Eye (tissue), 1 donor: ENCODE results near the gene KCTD12.

ENCODE experiments used
- DNase-seq: peaks from one replicate; pipeline ENCODE4 v3.0.0-alpha.2; 2015

The KCTD12 gene

GRCh38 chr13:76886005-76886291 lies 257 bp downstream of the KCTD12 start:
- DNase-seq, result no peak

- DNase-seq, result peak; percentile 87
These were observed 801 bp downstream of the KCTD12 start for GRCh38 chr13:76885203-76886004.

- no peak for DNase-seq
These were observed 1.4 kb downstream of the KCTD12 start for GRCh38 chr13:76884907-76885202.

GRCh38 chr13:76884186-76884906 lies 1.9 kb downstream of the KCTD12 start:
- DNase-seq, result peak; percentile 75

DNA sequence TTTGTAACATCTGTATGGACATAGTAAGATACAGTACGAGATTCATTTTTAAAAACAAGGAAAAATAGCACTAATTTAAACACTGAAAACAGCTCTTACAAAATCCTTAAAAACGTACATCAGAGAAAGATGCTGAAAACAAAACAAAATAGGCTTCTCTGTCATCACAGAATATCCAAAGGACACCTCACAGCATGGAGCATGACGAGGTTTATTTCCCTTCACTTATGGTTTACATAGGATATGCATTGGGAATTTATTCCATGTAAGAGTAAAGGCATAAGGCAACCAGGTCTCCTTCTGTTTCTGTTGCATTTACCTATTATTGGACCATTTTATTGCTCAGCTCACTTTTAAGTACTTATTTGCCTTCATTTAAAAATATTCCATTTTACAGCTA lies 3.0 kb downstream of the KCTD12 start:
- DNase-seq, result no peak

GRCh38 chr13:76882431-76882830 lies 3.8 kb downstream of the KCTD12 start:
- DNase-seq, result no peak

- no peak for DNase-seq
These were observed 6.3 kb downstream of the KCTD12 start for GRCh38 chr13:76879883-76880270.

DNA sequence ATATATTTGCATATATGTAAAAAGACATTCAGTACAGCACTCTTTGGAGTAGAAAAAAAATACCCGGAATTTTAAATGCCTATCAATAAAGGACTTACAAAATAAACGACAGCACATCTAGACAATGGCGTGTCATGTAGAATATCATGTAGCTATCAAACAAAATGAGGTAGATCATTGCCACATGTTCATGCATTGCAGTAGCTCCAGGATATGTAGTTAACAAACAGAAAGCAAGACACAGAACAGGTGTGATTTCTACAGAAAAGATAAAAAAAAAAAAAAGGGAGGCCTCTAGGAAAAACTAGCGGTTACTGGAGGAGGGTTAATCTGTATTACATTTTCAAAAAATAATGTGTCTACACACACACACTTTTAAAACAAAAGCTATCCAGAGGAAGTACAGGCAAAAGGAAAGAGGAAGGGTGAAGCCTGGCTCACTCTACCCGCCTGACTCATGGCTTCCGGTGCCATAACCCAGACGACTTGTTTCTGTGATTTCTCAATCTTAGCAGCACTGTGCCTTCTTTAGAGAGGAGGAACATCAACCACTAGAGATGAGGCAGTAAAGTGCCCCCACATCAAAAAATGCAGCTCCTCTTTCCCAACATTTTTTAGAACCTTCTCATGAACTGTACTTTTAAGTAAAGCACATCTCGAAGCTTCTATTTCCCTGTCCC lies 6.9 kb downstream of the KCTD12 start:
- no peak for DNase-seq

DNA sequence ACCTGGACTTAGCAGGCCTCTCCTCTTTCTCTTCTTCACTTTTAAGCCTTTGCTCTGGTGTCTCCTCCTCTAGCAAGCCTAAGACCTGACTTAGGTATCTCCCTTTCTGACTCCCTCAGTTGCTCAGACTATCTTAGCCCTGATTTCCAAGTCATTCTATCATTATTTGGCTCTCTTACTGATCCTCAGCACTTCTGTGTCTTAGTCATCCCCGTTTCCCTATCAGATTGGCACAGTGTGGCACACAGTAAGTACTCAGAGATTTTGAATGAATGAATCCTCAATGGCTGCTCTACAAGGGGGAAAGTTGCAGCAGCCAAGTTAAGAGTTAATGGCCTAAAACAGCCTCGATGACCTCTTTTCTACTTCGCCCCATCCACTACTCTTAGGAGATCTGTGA lies 8.2 kb downstream of the KCTD12 start:
- no peak for DNase-seq

DNA sequence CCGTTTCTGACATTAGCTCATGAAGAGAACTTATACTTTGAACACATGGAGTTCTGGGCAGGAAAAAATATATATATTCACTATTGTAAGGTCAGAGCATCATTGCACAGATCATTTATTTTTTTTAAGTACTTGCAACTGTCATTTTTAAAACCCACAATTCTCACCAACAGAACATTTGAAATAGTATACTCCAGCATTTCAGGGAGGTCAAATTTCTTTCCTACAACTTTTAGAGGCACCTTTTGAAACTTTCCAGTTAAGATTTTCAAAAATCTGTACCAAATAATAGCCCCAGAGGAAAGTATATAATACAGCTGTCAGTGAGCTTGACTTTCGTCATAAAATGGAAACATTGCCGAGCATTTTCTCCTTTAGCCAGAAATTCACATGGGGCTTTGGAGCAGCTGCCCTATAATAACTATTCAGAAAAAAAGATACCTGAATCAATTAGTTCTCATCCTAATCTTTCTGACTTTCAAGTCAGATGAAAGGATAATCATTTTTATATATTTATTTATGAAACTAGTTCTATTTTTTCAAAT lies 10.9 kb downstream of the KCTD12 start:
- no peak for DNase-seq

- DNase-seq, result no peak
These were observed 11.7 kb downstream of the KCTD12 start for GRCh38 chr13:76874479-76874878.

DNA sequence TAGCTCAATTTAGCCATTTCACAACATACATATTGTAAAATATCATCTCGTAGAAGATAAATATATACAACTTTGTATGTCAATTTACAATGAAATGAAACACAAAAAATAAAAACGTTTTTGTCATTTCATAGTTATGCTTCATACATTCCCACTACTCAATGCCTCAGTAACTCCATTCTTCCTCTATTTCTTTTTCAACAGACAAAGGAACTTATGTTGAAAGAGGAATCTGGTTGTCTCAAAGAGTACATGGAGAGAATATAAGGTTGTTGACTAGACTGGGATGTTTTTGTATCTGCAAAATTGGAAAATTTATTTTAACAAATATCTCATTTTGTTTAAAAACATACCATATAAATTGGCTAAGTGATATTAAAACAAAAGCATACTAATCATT lies 12.8 kb downstream of the KCTD12 start:
- no peak for DNase-seq

- DNase-seq, result no peak
These were observed 13.5 kb downstream of the KCTD12 start for GRCh38 chr13:76872675-76873074.

- no peak for DNase-seq
These were observed 14.8 kb downstream of the KCTD12 start for GRCh38 chr13:76871432-76871831.

- no peak for DNase-seq
These were observed 17.8 kb downstream of the KCTD12 start for GRCh38 chr13:76868371-76868770.

DNA sequence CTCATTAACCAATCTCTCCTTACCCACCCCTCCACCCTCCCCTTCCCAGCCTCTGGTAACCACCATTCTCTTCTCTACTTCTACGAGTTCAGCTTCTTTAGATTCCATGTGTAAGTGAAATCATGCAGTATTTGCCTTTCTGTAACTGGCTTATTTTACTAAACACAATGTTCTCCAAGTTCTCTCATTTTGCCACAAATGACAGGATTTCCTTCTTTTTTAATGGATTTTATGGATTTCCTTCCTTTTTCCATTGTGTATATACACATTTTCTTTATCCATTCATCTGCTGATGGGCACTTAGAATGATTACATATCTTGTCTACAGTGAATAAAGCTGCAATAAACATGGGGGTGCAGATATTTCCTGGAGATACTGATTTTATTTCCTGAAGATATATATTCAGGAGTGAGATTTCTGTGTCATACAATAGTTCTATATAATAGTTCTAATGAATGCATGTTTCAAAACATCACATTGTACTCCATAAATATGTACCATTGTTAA lies 20.2 kb downstream of the KCTD12 start:
- DNase-seq, result no peak

- DNase-seq, result no peak
These were observed 21.1 kb downstream of the KCTD12 start for GRCh38 chr13:76865109-76865508.

GRCh38 chr13:76864259-76864658 lies 21.9 kb downstream of the KCTD12 start:
- no peak for DNase-seq

DNA sequence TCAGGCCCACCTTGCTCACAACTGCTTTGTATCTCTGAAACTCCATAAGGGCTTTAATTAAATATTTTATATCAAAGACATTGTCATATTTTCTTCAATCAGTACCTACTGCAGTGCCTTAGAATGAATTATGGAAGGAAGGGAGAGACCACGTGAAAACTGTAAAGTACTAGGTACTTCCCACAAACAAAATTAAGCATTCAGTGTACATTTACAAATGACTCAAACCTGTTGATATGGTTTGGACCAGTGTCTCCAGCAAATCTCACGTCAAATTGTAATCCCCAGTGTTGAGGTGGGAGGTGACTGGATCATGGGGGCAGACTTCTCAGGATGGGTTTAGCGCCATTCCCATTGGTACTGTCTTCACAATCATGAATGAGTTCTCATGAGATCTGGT lies 23.2 kb downstream of the KCTD12 start:
- DNase-seq, result no peak

DNA sequence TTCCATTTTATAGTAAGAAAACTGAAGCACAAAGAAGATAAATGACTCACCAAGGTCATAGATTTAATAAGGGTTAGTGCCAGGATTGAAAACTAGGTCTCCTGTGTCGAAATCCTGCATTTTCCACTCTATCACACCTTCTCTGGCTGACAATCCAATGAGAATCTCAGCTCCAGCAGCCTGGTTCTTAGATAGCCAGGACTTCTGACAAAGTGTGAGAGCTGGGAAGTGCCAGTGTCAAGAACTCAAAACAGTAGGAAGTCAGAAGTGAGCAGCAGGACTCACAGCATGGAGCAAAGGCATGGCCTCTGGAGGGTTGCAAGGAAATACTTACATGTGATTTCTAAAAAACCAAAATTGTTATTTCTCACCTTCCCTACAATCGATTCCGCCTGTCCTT lies 24.3 kb downstream of the KCTD12 start:
- no peak for DNase-seq

DNA sequence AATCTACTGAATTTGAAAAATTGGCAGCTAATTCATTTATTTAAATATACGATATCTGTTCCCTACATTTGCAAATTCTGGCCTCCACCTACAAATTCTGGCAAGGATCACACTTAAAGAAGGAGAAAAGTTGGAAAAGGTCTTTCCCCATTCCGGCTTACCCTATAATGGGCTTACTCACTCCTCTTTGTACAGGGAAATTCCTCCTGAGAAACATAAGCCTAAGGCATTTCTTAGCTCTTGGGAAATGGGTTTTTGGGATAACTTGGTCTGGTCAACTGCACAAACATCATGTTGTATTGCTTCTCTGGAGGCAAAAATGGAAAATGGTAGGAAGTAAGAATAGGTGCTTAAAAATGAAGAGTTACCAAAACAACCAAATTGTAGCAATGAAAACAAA lies 25.5 kb downstream of the KCTD12 start:
- no peak for DNase-seq

GRCh38 chr13:76854894-76855293 lies 31.3 kb downstream of the KCTD12 start:
- DNase-seq, result no peak

DNA sequence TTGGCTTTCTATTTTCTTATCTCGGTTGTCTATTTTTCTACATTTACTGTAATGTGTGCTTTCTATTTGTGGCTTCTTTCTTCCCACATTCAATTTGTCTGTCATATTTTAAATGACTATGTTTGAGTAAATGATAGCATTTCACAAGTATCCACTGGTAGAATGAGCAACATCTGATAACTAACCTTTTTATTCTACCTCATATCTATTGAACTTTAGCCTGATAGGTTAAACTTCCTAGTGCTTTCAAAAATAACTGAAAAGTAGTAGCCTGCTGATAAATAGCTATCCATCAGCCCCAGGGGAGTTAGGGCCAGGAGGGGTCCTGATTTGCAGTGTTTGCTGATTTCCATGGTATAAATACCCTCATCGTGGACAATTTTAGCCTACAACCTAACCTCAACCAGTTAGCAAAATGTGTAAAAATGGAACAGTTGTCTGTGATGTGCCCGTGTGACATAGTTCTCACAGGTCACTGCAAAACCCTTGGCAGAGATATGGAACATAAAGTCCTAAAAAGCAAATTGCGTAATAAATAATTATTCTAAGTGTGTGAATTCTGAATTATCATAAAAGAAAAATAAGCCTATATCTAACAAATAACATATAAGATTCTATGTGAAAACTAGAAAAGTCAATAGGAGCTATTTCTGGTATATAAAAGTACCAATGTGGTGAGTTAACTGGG lies 32.1 kb downstream of the KCTD12 start:
- DNase-seq, result no peak
